ENCODE data around the gene KCNK3.

KCNK3 gene

DNA sequence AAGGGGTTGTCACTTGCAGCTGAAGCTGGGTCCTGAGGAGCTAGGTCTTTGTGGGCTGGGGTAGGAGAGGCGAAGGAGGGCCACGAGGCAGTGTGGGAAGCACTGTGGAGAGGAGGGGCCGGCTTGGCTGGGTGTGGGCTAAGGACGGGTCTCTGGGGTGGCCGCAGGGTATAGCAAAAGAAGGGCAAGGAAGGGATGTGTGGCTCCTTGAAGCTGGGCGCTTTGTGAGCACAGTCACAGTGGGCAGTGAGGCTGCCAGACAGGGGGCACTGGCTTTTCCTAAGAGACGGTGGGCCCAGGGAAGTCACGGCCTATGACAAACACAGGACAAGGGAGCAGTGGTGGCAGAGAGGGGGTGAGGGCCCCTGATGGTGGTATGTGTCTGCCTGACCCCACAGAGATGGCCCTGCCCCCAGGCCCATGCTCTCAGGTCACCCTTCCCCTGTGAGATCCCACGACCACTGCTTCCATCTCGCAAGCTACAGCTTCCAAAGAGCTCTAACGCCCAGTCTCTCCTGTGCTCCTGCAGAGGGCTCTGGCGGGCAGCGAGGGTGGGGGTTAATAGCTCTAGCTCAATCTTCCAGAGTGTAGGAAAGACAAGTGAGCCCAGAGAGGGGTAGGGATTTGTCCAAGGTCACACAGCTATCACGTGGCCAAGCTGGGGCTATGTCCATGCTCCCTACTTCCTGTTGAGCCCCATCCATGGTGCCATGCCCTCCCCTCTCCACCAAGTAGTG is 32.4 kb downstream of the KCNK3 start:
- no peak overlapping the region for H3K27ac ChIP-seq (replicated peaks)
- no peak overlapping the region for H3K4me3 ChIP-seq (replicated peaks; ENCODE audit: insufficient read depth, low read length)
- peaks cover 13% of the 10 kb centered on the region for H3K27me3 ChIP-seq (ENCODE audit: insufficient read depth, poor library complexity, severe bottlenecking)
- DNase-seq (ENCODE audit: low read depth in 1 of 2, low spot score in 1 of 2): no peak
- no peak for TF ChIP-seq SPI1 (IDR thresholded peaks at IDR 0.05; ENCODE audit: borderline replicate concordance, low read depth)
- TF ChIP-seq, protein P1, sequence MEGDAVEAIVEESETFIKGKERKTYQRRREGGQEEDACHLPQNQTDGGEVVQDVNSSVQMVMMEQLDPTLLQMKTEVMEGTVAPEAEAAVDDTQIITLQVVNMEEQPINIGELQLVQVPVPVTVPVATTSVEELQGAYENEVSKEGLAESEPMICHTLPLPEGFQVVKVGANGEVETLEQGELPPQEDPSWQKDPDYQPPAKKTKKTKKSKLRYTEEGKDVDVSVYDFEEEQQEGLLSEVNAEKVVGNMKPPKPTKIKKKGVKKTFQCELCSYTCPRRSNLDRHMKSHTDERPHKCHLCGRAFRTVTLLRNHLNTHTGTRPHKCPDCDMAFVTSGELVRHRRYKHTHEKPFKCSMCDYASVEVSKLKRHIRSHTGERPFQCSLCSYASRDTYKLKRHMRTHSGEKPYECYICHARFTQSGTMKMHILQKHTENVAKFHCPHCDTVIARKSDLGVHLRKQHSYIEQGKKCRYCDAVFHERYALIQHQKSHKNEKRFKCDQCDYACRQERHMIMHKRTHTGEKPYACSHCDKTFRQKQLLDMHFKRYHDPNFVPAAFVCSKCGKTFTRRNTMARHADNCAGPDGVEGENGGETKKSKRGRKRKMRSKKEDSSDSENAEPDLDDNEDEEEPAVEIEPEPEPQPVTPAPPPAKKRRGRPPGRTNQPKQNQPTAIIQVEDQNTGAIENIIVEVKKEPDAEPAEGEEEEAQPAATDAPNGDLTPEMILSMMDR (IDR thresholded peaks at IDR 0.05; ENCODE audit: insufficient read depth, low read length): no peak
- TF ChIP-seq, protein P2, sequence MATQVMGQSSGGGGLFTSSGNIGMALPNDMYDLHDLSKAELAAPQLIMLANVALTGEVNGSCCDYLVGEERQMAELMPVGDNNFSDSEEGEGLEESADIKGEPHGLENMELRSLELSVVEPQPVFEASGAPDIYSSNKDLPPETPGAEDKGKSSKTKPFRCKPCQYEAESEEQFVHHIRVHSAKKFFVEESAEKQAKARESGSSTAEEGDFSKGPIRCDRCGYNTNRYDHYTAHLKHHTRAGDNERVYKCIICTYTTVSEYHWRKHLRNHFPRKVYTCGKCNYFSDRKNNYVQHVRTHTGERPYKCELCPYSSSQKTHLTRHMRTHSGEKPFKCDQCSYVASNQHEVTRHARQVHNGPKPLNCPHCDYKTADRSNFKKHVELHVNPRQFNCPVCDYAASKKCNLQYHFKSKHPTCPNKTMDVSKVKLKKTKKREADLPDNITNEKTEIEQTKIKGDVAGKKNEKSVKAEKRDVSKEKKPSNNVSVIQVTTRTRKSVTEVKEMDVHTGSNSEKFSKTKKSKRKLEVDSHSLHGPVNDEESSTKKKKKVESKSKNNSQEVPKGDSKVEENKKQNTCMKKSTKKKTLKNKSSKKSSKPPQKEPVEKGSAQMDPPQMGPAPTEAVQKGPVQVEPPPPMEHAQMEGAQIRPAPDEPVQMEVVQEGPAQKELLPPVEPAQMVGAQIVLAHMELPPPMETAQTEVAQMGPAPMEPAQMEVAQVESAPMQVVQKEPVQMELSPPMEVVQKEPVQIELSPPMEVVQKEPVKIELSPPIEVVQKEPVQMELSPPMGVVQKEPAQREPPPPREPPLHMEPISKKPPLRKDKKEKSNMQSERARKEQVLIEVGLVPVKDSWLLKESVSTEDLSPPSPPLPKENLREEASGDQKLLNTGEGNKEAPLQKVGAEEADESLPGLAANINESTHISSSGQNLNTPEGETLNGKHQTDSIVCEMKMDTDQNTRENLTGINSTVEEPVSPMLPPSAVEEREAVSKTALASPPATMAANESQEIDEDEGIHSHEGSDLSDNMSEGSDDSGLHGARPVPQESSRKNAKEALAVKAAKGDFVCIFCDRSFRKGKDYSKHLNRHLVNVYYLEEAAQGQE (IDR thresholded peaks at IDR 0.05; ENCODE audit: insufficient replicate concordance, low read depth): no peak
- no peak for TF ChIP-seq POLR2AphosphoS5 (IDR thresholded peaks at IDR 0.05; ENCODE audit: low read depth)
- no peak for TF ChIP-seq GABPA (IDR thresholded peaks at IDR 0.05; ENCODE audit: low read depth)

DNA sequence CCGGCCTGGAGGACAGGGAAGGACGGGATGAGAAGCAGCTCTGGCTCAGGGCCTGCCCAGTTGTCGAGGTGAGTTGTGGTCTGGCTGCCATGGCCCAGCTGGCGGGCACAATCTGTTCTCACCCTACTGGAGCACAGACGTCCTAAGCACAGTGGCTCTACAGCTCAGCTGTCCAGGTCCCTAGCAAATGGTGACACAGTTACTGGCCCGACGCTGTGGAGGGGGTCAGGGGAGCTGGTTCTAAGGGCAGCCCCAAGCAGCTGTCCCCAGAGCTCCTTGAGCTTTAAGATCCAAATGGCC is 32.9 kb downstream of the KCNK3 start:
- no peak for DNase-seq (ENCODE audit: low read depth in 1 of 2, low spot score in 1 of 2)
- Histone ChIP-seq H3K27me3 (ENCODE audit: insufficient read depth, poor library complexity, severe bottlenecking) (peaks cover 13% of the 10 kb centered on the region), H3K27ac (replicated peaks) (no peak overlapping the region), H3K4me3 (replicated peaks; ENCODE audit: insufficient read depth, low read length) (no peak overlapping the region)
- TF ChIP-seq, protein P1 (IDR thresholded peaks at IDR 0.05; ENCODE audit: insufficient read depth, low read length): no peak
- no peak for TF ChIP-seq SPI1 (IDR thresholded peaks at IDR 0.05; ENCODE audit: borderline replicate concordance, low read depth)

DNA sequence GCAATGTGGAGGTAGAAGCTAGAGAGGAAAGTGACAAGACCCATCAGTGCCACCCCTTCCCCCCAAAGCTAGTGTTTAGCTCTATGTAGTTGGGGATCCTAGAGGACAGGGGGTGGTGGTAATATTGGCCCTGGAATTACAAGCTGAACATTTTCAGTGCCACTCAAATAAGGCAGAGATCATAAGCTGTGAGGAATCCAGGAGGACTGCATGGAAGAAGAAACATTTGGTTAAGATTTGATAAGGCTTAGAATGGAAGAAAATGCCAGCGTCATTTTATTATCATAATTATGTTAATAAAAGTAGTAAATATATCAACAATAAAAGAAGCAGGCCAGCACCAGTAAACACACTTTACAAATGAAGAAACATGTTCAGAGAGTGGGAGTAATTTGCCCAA is 33.7 kb downstream of the KCNK3 start:
- TF ChIP-seq, protein P2 (IDR thresholded peaks at IDR 0.05; ENCODE audit: insufficient replicate concordance, low read depth): no peak
- TF ChIP-seq POLR2AphosphoS5 (IDR thresholded peaks at IDR 0.05; ENCODE audit: low read depth) (no peak), SPI1 (IDR thresholded peaks at IDR 0.05; ENCODE audit: borderline replicate concordance, low read depth) (no peak), GABPA (IDR thresholded peaks at IDR 0.05; ENCODE audit: low read depth) (no peak)
- TF ChIP-seq, protein P1 (IDR thresholded peaks at IDR 0.05; ENCODE audit: insufficient read depth, low read length): no peak
- Histone ChIP-seq H3K27me3 (ENCODE audit: insufficient read depth, poor library complexity, severe bottlenecking) (peaks cover 13% of the 10 kb centered on the region), H3K4me3 (replicated peaks; ENCODE audit: insufficient read depth, low read length) (no peak overlapping the region), H3K27ac (replicated peaks) (no peak overlapping the region)
- no peak for DNase-seq (ENCODE audit: low read depth in 1 of 2, low spot score in 1 of 2)

Data from HL-60 (cell line).